HG03108 (cell line): ENCODE measurements around the gene JAKMIP1.

Experiments used
- ATAC-seq: cut with Tn5 transposase; IDR thresholded peaks from one replicate; pipeline ENCODE4 v1.9.1; 2021; ENCODE audit warnings: moderate library complexity; ENCODE audit not compliant: unreplicated experiment

The JAKMIP1 gene

GRCh38 chr4:6123116-6123515, 77.2 kb downstream of the JAKMIP1 start:
- ATAC-seq, result no peak

- ATAC-seq, result no peak
These were observed 77.9 kb downstream of the JAKMIP1 start for GRCh38 chr4:6122496-6122895.

GRCh38 chr4:6121941-6122340, 78.4 kb downstream of the JAKMIP1 start:
- no peak for ATAC-seq

DNA sequence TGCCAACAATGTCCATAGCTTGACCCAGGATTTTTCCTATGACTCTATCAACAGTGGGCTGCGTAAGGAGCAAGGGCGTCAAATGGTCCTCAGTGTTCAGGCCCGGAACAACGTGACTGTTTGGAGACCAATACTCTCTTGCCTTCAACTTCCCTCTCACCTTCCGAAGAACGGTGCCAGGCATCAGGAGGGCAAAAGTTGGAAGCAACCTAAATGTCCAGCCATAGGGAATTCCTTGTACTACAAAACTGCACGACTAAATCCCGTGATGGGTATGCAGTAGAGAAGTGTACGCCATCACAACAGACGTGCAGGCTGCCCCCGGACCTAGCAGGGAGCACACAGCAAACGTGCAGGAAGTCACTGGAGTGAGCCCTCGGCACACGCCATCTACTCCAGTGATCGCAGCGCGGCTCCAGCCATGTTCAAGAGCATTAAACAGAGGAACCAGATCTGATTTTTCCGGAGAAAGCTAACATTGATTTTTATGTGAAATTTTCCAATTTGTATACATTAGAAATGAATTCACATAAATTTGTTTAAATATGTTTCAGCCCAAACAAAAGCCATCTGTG, 79.0 kb downstream of the JAKMIP1 start:
- ATAC-seq, result no peak

DNA sequence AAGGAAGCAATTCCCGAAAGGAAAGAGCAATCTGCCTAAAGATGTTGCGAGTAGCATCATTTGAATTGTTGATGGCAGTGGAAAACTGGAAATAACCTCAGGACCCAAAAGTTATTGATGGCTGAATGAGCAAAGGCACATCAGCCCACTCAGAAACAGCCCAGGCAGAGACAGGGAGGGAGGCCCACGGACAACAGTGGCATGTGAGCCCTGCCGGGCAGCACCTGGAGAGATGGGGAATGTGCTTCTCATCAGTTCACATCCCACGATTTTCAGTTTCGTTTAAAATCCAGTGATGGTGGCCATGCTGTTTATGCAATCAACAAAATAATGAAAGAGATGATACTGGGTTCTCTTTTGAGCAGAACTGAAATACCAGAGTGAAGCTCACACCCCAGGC, 80.0 kb downstream of the JAKMIP1 start:
- no peak for ATAC-seq

GRCh38 chr4:6119507-6120020, 80.8 kb downstream of the JAKMIP1 start:
- ATAC-seq, result no peak

- ATAC-seq, result no peak
These were observed 82.1 kb downstream of the JAKMIP1 start for GRCh38 chr4:6118201-6118600.

- no peak for ATAC-seq
These were observed 83.6 kb downstream of the JAKMIP1 start for GRCh38 chr4:6116696-6117285.

GRCh38 chr4:6115746-6116586, 84.4 kb downstream of the JAKMIP1 start:
- no peak for ATAC-seq

DNA sequence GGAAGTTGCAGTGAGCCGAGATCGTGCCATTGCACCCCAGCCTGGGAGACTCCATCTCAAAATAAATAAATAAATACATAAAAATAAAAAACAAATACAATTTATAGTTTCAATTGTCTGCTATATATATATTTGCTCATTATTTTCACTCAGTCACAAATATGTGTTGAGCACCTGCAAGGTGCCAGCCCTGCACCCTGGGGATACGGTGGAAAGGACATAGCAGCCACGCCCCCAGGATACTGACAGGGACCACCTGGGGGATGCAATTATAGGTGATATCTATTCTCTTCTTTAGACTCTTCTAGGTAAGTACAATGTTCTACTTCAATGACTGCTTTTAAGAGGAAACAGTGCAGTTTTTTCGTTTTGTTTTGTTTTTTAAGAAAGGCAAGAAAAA, 85.0 kb downstream of the JAKMIP1 start:
- no peak for ATAC-seq

GRCh38 chr4:6114601-6115000, 85.7 kb downstream of the JAKMIP1 start:
- no peak for ATAC-seq

GRCh38 chr4:6114181-6114580, 86.2 kb downstream of the JAKMIP1 start:
- no peak for ATAC-seq

- ATAC-seq, result no peak
These were observed 86.7 kb downstream of the JAKMIP1 start for GRCh38 chr4:6113641-6114040.

DNA sequence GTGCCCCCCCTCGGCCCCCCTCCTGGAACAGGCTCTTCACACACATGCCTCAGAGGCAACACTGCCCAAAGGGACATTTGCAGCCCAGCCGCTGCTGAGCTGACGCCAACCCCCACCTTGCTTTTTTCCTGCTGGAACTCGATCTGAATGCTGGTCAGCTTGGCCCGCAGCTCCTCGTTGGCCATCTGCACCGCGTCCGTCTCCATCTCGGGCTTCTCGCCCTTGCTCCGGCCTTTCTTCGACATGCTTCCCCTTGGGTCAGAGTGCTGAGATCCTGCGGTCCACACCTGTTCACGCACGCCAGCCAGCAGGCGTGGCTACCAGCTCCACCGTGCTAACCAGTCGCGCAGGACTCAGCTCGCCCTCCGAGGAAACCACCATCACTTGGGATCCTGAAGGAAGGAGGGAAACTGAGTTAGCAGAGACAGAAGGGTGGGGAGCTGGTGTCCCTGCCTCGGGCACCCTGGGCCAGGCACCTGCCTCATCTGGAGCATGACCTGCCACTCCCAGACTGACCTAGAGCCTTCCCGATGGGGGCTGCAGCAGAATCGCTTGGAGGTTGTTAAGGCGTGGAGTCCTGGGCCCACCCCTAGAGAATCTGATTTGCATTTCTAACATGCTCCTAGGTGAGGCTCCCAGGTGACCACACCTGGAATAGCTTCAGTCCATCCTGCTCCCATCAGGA, 87.6 kb downstream of the JAKMIP1 start:
- no peak for ATAC-seq

DNA sequence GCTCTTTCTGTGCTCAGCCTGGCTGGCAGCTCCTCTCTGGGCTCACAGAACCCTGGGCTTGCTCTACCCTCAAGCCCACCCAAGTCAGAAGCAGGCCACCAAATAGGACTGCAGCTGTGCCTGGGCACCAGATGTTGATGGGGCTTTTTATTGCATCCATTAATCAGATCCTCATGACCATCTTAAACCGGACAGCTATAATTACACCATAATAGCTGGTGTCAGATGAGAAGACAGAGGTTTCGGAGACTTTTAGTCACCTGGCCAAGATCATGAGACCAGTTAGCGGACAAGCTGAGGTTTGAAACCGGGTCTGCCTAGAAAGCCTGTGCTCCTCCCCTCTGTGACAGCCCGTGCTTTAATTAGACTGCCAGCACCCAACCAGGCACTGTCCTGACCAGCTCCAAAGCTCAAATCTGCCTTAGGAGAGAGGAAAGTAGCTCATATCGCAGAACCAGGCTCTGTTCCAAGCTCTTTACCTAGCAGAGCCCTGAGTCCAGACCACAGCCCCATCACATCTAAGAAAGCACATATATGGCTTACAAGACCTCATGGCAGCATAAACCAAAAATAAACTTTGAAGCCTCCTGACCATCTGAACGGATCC, 88.9 kb downstream of the JAKMIP1 start:
- ATAC-seq, result no peak

- no peak for ATAC-seq
These were observed 89.5 kb downstream of the JAKMIP1 start for GRCh38 chr4:6110681-6111353.

- ATAC-seq, result no peak
These were observed 90.3 kb downstream of the JAKMIP1 start for GRCh38 chr4:6109842-6110560.

DNA sequence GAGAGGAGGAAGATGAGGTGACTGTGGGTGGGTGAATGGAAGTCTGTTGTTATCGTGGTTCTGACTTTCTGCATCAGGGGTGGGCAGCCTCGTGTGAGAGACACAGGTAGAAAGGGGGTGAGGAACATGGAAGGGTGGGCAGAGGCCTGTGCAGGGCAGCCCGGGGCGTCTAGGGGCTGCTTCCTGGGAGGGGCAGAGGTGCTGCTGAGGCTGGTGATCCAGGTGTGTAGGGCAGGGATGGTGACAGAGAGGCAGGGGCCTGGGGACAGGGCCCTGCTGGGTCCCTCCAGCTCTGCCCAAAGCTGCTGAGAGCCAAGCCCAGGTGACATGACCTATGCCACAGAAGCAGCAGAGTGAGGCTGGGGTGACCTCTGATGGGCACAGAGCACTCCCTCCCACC, 92.5 kb downstream of the JAKMIP1 start:
- ATAC-seq, result no peak

- ATAC-seq, result no peak
These were observed 93.1 kb downstream of the JAKMIP1 start for GRCh38 chr4:6107114-6107791.
